Muscle of leg (tissue), 16 donors: ENCODE results near the gene SMAD9. TPM values are rescaled to one million over a fixed set of nuclear protein-coding genes. Genes with fewer than 3 reads are reported as not detected.

Source experiments
- DNase-seq: peaks from one replicate; pipeline ENCODE4 v3.0.0; 2013
- H3K27ac ChIP-seq: one replicate; pipeline ENCODE4 v1.5.1; 2013; ENCODE audit warnings: mild to moderate bottlenecking, low read length, control low read depth
- H3K27me3 ChIP-seq: one replicate; pipeline ENCODE4 v1.6.1; 2013; ENCODE audit warnings: low read length; ENCODE audit not compliant: control insufficient read depth, insufficient read depth
- H3K36me3 ChIP-seq: one replicate; pipeline ENCODE4 v1.6.1; 2013; ENCODE audit warnings: low read length; ENCODE audit not compliant: control insufficient read depth, insufficient read depth
- H3K4me1 ChIP-seq: one replicate; pipeline ENCODE4 v1.6.1; 2013; ENCODE audit warnings: low read length; ENCODE audit not compliant: control insufficient read depth, insufficient read depth
- H3K4me3 ChIP-seq: one replicate; pipeline ENCODE4 v1.5.1; 2013; ENCODE audit warnings: low read length, control low read depth
- H3K9me3 ChIP-seq: replicated peaks from 2 replicates; pipeline ENCODE4 v1.6.1; 2013; ENCODE audit warnings: low read depth, low read length; ENCODE audit not compliant: control insufficient read depth
- WGBS: methylation state at CpG from one replicate; pipeline ENCODE4 v1.1.5; 2013; ENCODE audit warnings: missing lambda C conversion rate; ENCODE audit not compliant: insufficient coverage; 5-methylcytosine and 5-hydroxymethylcytosine counted together
- long read RNA-seq, 11 donors: transcript quantifications; one replicate each; lab custom pipeline, GENCODE V29; 2026
- polyA plus RNA-seq, 8 donors: library from polyadenylated mRNA; unstranded; fragments of 120-200 nt; gene quantifications; one replicate each; pipeline versions ENCODE4 v1.2.1 to v1.2.3, GENCODE V29; 2013; ENCODE audit warnings: inconsistent platforms in 1 of 8, low replicate concordance in 1 of 8; ENCODE audit not compliant: insufficient read length in 8 of 8, insufficient read depth in 1 of 8
- total RNA-seq: library from RNA; stranded (reverse); fragments of 120-200 nt; gene quantifications from one replicate; pipeline ENCODE4 v1.2.4, GENCODE V29; 2013

SMAD9 gene
- 12.5 TPM for total RNA-seq
- 10 to 100 TPM; 12.2 to 20.1 (median 16.5) TPM for polyA plus RNA-seq
- long read RNA-seq, donor 1, full-length matches to known transcripts: 2 of 2 reads
- long read RNA-seq, donor 1, partial matches to known transcripts: 0 of 2 reads
- long read RNA-seq, donor 1, other reads (novel, unspliced or antisense): 0 of 2 reads
- long read RNA-seq, donor 2: 0 reads
- long read RNA-seq, donor 3, full-length matches to known transcripts: 7 of 7 reads
- long read RNA-seq, donor 3, partial matches to known transcripts: 0 of 7 reads
- long read RNA-seq, donor 3, other reads (novel, unspliced or antisense): 0 of 7 reads
- long read RNA-seq, donor 4, full-length matches to known transcripts: 1 of 1 reads
- long read RNA-seq, donor 4, partial matches to known transcripts: 0 of 1 reads
- long read RNA-seq, donor 4, other reads (novel, unspliced or antisense): 0 of 1 reads
- long read RNA-seq, donor 5, full-length matches to known transcripts: 4 of 4 reads
- long read RNA-seq, donor 5, partial matches to known transcripts: 0 of 4 reads
- long read RNA-seq, donor 5, other reads (novel, unspliced or antisense): 0 of 4 reads
- long read RNA-seq, donor 6, full-length matches to known transcripts: 2 of 2 reads
- long read RNA-seq, donor 6, partial matches to known transcripts: 0 of 2 reads
- long read RNA-seq, donor 6, other reads (novel, unspliced or antisense): 0 of 2 reads
- long read RNA-seq, donor 7, full-length matches to known transcripts: 1 of 1 reads
- long read RNA-seq, donor 7, partial matches to known transcripts: 0 of 1 reads
- long read RNA-seq, donor 7, other reads (novel, unspliced or antisense): 0 of 1 reads
- long read RNA-seq, donor 8, full-length matches to known transcripts: 2 of 58 reads
- long read RNA-seq, donor 8, partial matches to known transcripts: 36 of 58 reads
- long read RNA-seq, donor 8, other reads (novel, unspliced or antisense): 20 of 58 reads
- long read RNA-seq, donor 9, full-length matches to known transcripts: 2 of 2 reads
- long read RNA-seq, donor 9, partial matches to known transcripts: 0 of 2 reads
- long read RNA-seq, donor 9, other reads (novel, unspliced or antisense): 0 of 2 reads
- long read RNA-seq, donor 10, full-length matches to known transcripts: 2 of 2 reads
- long read RNA-seq, donor 10, partial matches to known transcripts: 0 of 2 reads
- long read RNA-seq, donor 10, other reads (novel, unspliced or antisense): 0 of 2 reads
- long read RNA-seq, donor 11, full-length matches to known transcripts: 1 of 1 reads
- long read RNA-seq, donor 11, partial matches to known transcripts: 0 of 1 reads
- long read RNA-seq, donor 11, other reads (novel, unspliced or antisense): 0 of 1 reads

GRCh38 chr13:36919833-36920615, at the start of gene SMAD9:
TSS of gene SMAD9 (minus strand) at chr13:36920238. CDS start at chr13:36879689, 40,549 bp downstream.
- under 1% methylated on average over 64 of the region's 104 CpGs for WGBS
- H3K27me3 ChIP-seq: peaks cover 2% of the 10 kb centered on the region
- peak within 1 kb of the TSS; percentile 52 for H3K4me3 ChIP-seq
- DNase-seq: peak; percentile 90
- H3K27ac ChIP-seq: peak within 1 kb of the TSS; percentile 78
- H3K4me1 ChIP-seq: peaks cover 17% of the 10 kb centered on the region
- H3K36me3 ChIP-seq: no peaks in the 10 kb centered on the region
- H3K9me3 ChIP-seq: no peaks in the 10 kb centered on the region

- H3K36me3 ChIP-seq: peaks cover 38% of the 10 kb centered on the region
- no peak for DNase-seq
- 67% methylated on average over 1 of the region's 4 CpGs for WGBS
- no peak overlapping the region for H3K4me3 ChIP-seq
- no peaks in the 10 kb centered on the region for H3K9me3 ChIP-seq
- H3K4me1 ChIP-seq: no peaks in the 10 kb centered on the region
- no peaks in the 10 kb centered on the region for H3K27me3 ChIP-seq
- H3K27ac ChIP-seq: no peak overlapping the region
These were observed 46.4 kb upstream of the SMAD9 start for GRCh38 chr13:36966404-36966803.

GRCh38 chr13:36965767-36966166, 45.7 kb upstream of the SMAD9 start:
- Histone ChIP-seq H3K27me3 (no peaks in the 10 kb centered on the region), H3K27ac (no peak overlapping the region), H3K36me3 (peaks cover 39% of the 10 kb centered on the region), H3K4me3 (no peak overlapping the region), H3K9me3 (no peaks in the 10 kb centered on the region), H3K4me1 (no peaks in the 10 kb centered on the region)
- WGBS: 80% methylated on average over 1 of the region's 2 CpGs
- no peak for DNase-seq

DNA sequence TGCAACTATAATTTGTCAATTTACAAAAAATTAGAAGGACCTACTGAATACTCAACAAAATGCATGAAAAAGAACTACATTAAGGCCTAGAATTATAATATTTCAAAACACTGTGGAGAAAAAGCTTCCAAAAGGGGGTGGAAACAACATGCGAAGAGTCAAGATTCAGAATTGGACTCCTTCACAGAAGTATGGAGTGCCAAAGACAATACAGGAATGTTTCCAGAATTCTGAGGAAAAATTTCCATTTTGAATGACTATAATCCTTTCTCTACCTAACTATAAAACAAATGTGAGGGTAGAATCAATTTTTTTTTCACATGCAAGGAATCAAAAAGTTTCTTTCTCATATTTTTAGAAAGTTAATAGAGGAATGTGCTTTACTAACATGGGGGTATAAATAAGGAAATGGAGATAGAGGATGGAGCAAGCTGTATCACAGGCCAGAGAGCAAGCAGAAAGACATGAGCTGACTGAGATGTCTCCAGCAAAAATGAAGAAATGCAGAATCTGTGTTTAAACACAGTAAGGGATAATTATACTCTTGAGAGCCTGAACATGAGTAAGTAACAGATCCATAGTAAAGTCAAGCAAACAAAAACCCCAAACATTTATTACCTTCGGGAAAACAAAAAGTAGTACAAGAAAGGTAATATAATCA, 39.5 kb upstream of the SMAD9 start:
- peaks cover 39% of the 10 kb centered on the region for H3K36me3 ChIP-seq
- H3K27ac ChIP-seq: peak overlapping the region; percentile 33
- H3K27me3 ChIP-seq: no peaks in the 10 kb centered on the region
- peak; percentile 92 for DNase-seq
- H3K4me1 ChIP-seq: no peaks in the 10 kb centered on the region
- WGBS: no CpG with 5 or more reads among the region's 2 CpGs
- H3K9me3 ChIP-seq: no peaks in the 10 kb centered on the region
- no peak overlapping the region for H3K4me3 ChIP-seq

- Histone ChIP-seq H3K4me1 (no peaks in the 10 kb centered on the region), H3K4me3 (no peak overlapping the region), H3K36me3 (peaks cover 27% of the 10 kb centered on the region), H3K9me3 (no peaks in the 10 kb centered on the region), H3K27ac (no peak overlapping the region), H3K27me3 (no peaks in the 10 kb centered on the region)
- no peak for DNase-seq
These were observed 34.5 kb upstream of the SMAD9 start for GRCh38 chr13:36954542-36954941.

DNA sequence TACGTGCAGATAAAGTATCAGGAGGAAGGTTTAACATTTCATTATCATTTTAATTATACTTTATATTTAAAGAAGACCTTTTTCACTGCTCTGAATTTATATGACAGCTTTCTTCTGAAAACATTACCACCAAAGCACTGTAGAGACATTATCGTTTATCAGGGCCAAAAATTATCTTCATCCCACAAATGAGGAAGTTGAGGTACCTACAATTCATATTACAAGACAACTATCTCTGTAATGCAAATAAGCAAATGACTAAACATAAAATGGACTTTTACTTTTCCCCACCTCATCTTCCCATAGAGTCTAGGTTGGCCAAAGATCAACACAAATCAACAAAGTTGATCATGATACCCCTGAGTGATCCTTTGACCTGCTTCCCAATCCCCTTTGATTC, 30.9 kb upstream of the SMAD9 start:
- WGBS: no CpG with 5 or more reads among the region's 2 CpGs
- no peak for DNase-seq
- H3K4me3 ChIP-seq: no peak overlapping the region
- no peaks in the 10 kb centered on the region for H3K27me3 ChIP-seq
- no peaks in the 10 kb centered on the region for H3K4me1 ChIP-seq
- H3K27ac ChIP-seq: no peak overlapping the region
- peaks cover 17% of the 10 kb centered on the region for H3K36me3 ChIP-seq
- no peaks in the 10 kb centered on the region for H3K9me3 ChIP-seq

- H3K36me3 ChIP-seq: peaks cover 17% of the 10 kb centered on the region
- no peak overlapping the region for H3K27ac ChIP-seq
- H3K9me3 ChIP-seq: no peaks in the 10 kb centered on the region
- no peaks in the 10 kb centered on the region for H3K27me3 ChIP-seq
- no peak for DNase-seq
- WGBS: 90% methylated on average over 1 of the region's 4 CpGs
- H3K4me3 ChIP-seq: no peak overlapping the region
- H3K4me1 ChIP-seq: no peaks in the 10 kb centered on the region
These were observed 30.3 kb upstream of the SMAD9 start for GRCh38 chr13:36950330-36950729.

DNA sequence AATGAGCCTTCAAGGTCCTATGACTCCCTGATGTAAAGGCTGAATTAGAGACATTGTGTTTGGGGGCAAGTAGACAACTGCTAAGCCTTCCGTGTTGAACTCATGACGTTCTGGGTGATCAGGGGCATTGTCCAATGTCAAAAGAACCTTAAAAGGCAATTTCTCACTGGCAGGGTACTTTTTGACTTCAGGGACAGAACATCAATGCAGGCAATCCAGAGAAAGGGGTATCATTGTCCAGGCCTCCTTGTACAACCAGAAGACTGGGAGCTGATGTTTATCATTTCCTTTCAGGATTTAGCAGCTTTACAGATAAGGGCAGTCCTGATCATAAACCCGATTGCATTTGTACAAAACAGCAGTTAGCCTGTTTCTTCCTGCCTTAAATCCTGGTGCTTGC, 25.0 kb upstream of the SMAD9 start:
- WGBS: 25% methylated on average over 3 of the region's 3 CpGs
- Histone ChIP-seq H3K36me3 (peaks cover 5% of the 10 kb centered on the region), H3K4me1 (no peaks in the 10 kb centered on the region), H3K27ac (no peak overlapping the region), H3K4me3 (no peak overlapping the region), H3K27me3 (no peaks in the 10 kb centered on the region), H3K9me3 (no peaks in the 10 kb centered on the region)
- no peak for DNase-seq

DNA sequence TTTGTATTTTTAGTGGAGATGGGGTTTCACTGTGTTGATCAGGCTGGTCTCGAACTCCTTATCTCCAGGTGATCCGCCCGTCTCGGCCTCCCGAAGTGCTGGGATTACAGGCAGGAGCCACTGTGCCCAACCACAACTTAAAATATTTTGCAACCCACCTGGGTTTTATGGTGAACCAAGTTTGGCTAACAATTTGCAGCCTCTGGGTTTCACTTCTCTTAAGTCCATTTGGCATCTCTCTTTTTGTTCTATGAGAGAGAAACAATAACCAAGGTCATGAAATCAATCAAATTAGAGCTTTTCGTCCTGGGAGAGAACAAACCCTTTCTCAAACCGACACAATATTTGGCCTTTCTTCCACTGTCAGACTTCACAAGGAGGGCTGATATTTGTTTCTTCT, 5.6 kb upstream of the SMAD9 start:
- H3K36me3 ChIP-seq: no peaks in the 10 kb centered on the region
- H3K27ac ChIP-seq: no peak overlapping the region
- no peak overlapping the region for H3K4me3 ChIP-seq
- WGBS: 80% methylated on average over 7 of the region's 7 CpGs
- peaks cover 4% of the 10 kb centered on the region for H3K4me1 ChIP-seq
- no peak for DNase-seq
- no peaks in the 10 kb centered on the region for H3K9me3 ChIP-seq
- H3K27me3 ChIP-seq: peaks cover 2% of the 10 kb centered on the region
